Measurements from ENCODE around the gene ANGPT4.

Gene ANGPT4

DNA sequence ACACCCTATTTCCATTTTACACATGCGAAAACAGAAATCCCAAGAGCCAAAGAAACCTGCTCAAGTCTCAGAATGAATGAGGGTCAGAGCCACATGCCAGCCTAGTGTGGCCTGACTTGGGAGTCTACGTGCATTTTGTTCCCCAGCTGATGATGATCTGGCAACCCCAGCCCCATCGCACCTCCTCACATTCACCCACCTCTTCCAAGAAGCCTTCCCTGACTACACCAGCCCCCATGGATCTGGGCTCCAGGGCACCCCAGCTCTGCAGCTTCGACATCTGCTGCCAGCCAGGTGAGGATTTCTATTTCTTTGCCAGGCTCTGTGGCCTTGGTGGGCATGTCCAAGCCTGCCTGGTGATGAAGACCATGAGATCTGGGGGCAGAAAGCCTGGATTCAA, 41.0 kb downstream of the ANGPT4 start:
- TF ChIP-seq, protein P1, sequence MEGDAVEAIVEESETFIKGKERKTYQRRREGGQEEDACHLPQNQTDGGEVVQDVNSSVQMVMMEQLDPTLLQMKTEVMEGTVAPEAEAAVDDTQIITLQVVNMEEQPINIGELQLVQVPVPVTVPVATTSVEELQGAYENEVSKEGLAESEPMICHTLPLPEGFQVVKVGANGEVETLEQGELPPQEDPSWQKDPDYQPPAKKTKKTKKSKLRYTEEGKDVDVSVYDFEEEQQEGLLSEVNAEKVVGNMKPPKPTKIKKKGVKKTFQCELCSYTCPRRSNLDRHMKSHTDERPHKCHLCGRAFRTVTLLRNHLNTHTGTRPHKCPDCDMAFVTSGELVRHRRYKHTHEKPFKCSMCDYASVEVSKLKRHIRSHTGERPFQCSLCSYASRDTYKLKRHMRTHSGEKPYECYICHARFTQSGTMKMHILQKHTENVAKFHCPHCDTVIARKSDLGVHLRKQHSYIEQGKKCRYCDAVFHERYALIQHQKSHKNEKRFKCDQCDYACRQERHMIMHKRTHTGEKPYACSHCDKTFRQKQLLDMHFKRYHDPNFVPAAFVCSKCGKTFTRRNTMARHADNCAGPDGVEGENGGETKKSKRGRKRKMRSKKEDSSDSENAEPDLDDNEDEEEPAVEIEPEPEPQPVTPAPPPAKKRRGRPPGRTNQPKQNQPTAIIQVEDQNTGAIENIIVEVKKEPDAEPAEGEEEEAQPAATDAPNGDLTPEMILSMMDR (IDR thresholded peaks at IDR 0.05) = no peak

DNA sequence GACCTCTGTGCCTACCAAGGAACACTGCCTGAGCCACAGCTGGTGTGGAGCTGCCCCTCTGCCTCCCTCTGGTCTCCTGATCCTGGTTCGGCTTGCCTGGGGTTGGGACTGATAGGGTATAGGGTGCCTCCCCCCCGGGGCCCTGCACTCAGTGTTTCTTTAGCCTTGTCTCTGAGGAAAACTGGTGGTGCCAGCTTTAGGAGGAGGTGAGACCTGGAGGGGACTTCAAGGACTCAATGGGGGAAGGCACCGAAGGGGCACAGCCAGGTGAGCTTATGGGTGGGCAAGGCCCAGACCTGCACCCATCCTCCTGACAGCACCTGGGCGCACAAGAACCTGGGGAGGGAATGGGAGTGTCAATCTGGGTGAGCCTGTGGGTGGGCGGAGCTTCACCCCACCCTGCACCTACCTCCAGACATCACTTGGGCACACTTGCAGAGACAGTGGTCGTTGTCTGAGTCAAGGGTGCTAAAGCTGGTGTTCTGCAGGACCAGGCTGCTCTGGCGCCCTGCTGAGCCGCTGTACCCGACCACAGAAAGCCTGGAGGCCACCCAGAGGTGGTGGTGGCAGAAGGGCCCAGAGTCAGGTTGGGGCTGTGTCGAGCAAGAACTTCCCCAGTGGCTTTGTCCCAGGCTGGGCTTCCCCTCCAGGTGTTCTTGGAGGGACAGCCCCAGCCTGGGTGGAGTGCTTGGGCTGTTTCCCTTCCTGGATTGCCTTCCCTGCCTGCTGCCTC, 42.1 kb downstream of the ANGPT4 start:
- TF ChIP-seq, protein P1 (IDR thresholded peaks at IDR 0.05) = no peak

DNA sequence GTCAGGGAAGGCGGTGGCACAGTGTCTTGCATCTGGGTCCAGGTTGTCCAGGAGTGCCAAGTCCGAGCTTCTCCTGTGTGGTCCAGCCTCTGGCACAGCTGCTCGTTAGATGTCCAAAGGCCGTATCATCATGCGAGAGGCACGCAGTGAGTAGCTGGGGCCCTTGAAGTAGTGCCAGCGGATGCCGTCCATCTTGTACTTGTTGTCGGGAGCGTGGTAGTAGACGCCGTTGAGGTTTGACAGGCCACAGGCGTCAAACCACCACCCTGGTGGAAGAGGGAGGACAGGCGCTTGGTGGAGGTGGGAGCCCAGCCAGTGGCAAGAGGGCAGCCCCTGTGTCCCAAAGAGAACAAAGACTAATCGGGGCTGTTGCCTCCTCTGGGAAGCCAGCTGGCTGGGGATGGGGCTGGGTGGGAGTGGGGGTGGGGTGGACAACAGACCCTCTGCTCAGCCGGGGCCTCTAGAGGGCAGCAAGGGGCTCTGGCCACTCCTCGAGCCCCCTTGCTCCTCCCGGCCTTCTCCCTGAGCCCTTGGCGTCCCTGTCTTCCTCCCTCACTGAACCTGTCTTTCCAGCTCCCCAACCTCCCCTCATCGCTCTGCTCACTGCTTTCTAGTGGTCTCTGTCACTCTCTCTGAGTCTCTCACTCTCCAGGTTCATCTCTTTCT, 43.1 kb downstream of the ANGPT4 start:
- TF ChIP-seq, protein P1 (IDR thresholded peaks at IDR 0.05) = no peak

DNA sequence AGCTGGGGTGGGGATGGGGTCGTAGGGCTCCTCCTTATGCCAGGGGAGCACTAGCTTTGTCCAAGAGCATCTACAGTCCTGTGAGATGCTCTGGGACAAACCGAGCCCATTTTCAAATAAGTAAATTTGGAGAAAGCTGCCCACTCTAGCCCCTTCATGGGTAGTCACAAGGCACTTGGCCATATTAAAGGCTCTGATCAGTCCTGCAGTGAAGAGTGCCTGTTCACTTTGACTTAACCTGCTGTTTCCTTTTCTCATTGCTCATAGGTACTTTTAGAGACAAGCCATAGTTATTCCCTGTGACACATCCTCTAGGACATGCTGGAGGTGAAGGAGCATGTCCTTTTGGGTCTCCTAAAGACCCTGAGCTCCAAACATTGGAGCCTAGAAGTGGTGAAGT, 44.2 kb downstream of the ANGPT4 start:
- TF ChIP-seq, protein P1 (IDR thresholded peaks at IDR 0.05) = no peak

DNA sequence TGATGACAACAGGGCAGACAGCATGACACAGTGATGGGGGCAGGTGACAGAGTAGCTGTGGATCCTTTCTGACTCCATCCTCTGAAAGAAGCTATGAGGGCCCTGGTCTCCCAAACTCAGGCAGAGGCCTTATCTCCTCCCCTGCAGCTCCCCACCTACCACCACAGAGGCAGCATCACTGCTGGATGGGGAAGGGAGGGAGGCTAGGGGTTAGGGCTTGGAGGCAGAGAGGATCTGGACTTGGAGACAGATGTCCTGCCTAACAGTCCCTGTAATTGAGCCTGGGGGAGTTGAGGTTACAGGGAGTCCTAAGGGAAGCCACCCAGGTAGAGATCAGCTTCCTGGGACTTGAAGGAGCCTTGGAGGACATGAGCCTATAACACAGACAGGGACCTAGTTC, 44.7 kb downstream of the ANGPT4 start:
- TF ChIP-seq, protein P1 (IDR thresholded peaks at IDR 0.05) = no peak

DNA sequence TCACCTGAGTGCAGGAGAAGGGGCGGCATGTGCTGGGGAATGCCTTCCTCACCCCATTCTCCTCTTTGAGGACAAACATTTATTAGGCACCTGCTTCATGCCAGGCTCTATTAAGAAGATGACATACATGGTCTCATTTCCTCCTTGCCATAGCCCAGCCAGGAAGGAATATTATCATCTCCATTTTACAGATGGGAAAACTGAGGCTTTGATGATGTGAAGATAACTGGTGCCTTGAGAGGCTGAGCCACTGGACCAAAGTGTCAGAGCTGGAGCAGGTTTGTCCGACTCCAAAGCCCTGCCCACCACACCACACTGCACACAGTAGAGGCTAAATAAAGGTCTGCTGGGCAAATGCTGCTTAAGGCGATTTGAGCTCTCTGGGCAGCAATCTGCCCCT, 45.4 kb downstream of the ANGPT4 start:
- TF ChIP-seq, protein P1 (IDR thresholded peaks at IDR 0.05) = no peak

DNA sequence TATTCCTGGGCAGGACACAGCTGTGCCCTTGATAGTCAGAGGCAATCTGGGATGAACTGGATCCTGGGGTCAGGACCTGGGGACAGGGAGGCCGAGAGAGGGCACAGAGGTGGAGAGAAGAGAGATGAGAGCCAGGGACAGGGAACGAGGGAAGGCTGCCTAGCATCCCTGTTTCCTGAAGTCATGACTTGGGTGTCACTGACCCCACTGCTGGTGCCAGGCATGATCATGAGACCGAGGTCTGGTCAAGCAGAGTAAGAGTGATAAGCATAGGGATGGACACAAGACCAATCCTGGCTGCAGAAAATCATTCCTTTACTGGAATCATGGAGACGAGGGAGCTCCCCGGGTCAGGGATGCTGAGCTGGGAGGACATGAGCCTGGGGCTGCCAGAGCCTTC, 46.5 kb downstream of the ANGPT4 start:
- TF ChIP-seq, protein P1 (IDR thresholded peaks at IDR 0.05) = no peak

All from LNCAP (cell line).